ENCODE measurements around the gene FBN3.

GRCh38 chr19:8080832-8081231 is 68.6 kb downstream of the FBN3 start:
- TF ChIP-seq GATA3 (IDR thresholded peaks at IDR 0.05; ENCODE audit: low read depth, low read length) (no peak), GATA2 (IDR thresholded peaks at IDR 0.05; ENCODE audit: low read depth, low read length) (no peak)

All from SH-SY5Y (cell line).